Measurements from ENCODE around the gene GCFC2. TPM values are rescaled to one million over a fixed set of nuclear protein-coding genes. Genes with fewer than 3 reads are reported as not detected.

GCFC2 gene
- total RNA-seq, 1 experiment from 2014 or later, result 18.3 TPM

- H4K91ac ChIP-seq (ENCODE audit: insufficient read length, low read depth, low read length), result no peak overlapping the region
- H3K27me3 Mint-ChIP-seq (ENCODE audit: low read depth), result no peaks in the 10 kb centered on the region
- peaks cover 3% of the 10 kb centered on the region for H3K9me3 ChIP-seq (ENCODE audit: control insufficient read depth, low read depth, low read length)
- no peak overlapping the region for H2BK20ac ChIP-seq (ENCODE audit: low read depth, low read length, poor library complexity, severe bottlenecking)
- H3T11ph ChIP-seq (ENCODE audit: low read length), result no peak overlapping the region
- no peak overlapping the region for H3K27ac ChIP-seq (ENCODE audit: insufficient read length, low read depth, low read length)
- no peak overlapping the region for H2AFZ ChIP-seq (ENCODE audit: low read length)
- no peak for TF ChIP-seq CTCF (conservative IDR thresholded peaks at IDR 0.05)
- H3K23me2 ChIP-seq (ENCODE audit: insufficient read length, low read depth, low read length, poor library complexity, severe bottlenecking), result no peaks in the 10 kb centered on the region
- no peaks in the 10 kb centered on the region for H3K79me2 ChIP-seq (ENCODE audit: insufficient read depth, low read length)
- H3K27me3 ChIP-seq (ENCODE audit: insufficient read depth, low read length), result no peaks in the 10 kb centered on the region
- H3K9me3 Mint-ChIP-seq, result no peaks in the 10 kb centered on the region; a peak in 1 of 5 replicates
- DNase-seq, result no peak
- H3K23ac ChIP-seq (ENCODE audit: insufficient read length, low read depth, low read length), result no peak overlapping the region
- no peak overlapping the region for H4K5ac ChIP-seq (ENCODE audit: insufficient read length, low read depth, low read length)
- H3K79me1 ChIP-seq (ENCODE audit: insufficient read depth, low read depth, low read length, poor library complexity, severe bottlenecking), result no peaks in the 10 kb centered on the region
- H4K8ac ChIP-seq (replicated peaks; ENCODE audit: insufficient read length, low read depth, low read length), result no peak overlapping the region
- H3K14ac ChIP-seq (ENCODE audit: insufficient read depth, low read length), result no peak overlapping the region
- H3K18ac ChIP-seq (ENCODE audit: insufficient read length, low read depth, low read length), result no peak overlapping the region
- no peak overlapping the region for H2AK5ac ChIP-seq (ENCODE audit: insufficient read length, low read length)
- no peak overlapping the region for H2BK12ac ChIP-seq (ENCODE audit: insufficient read length, low read depth, low read length)
- no peaks in the 10 kb centered on the region for H4K20me1 ChIP-seq (ENCODE audit: control insufficient read depth, insufficient read depth, insufficient read length)
- no peaks in the 10 kb centered on the region for H3K4me1 Mint-ChIP-seq
- no peak overlapping the region for H3K4ac ChIP-seq (ENCODE audit: low read depth, low read length)
- no peaks in the 10 kb centered on the region for H3K4me1 ChIP-seq (ENCODE audit: insufficient read depth, low read length)
- WGBS (ENCODE audit: extremely low coverage, insufficient read length, low lambda C conversion rate), result no CpG with 5 or more reads among the region's 4 CpGs
- H2BK15ac ChIP-seq (ENCODE audit: low read depth, low read length), result no peak overlapping the region
- H3K36me3 Mint-ChIP-seq (ENCODE audit: insufficient read depth in 1 of 3, low read depth in 3 of 3), result peaks cover 29 to 78% (median 70%) of the 10 kb centered on the region in 3 experiments; a peak in 6 of 7 replicates
- H3K27ac Mint-ChIP-seq, result no peak overlapping the region
- H2BK120ac ChIP-seq (ENCODE audit: low read depth, low read length, poor library complexity, severe bottlenecking), result no peak overlapping the region
- H3K9ac ChIP-seq (ENCODE audit: extremely low read depth, insufficient read length, low read length), result no peak overlapping the region
- H3K4me2 ChIP-seq (ENCODE audit: insufficient read depth, insufficient read length, low read length), result no peak overlapping the region
- H3K4me3 Mint-ChIP-seq, result no peak overlapping the region
- no peak overlapping the region for H2BK5ac ChIP-seq (ENCODE audit: insufficient read length, low read length)
- no peak overlapping the region for H3K56ac ChIP-seq (ENCODE audit: insufficient read length, low read depth, low read length)
Observed at GRCh38 chr2:75702593-75702992, 8.1 kb downstream of the GCFC2 start.
